ENCODE data around the gene CD34.
"Not testable (repeated sequence)": the region's sequence is repeated elsewhere in the genome, so short reads cannot be mapped to it uniquely, and the experiment has no call there.

Gene CD34

GRCh38 chr1:207910591-207911354 is at the start of gene CD34:
CD34 (minus strand) TSS chr1:207911125; CDS start chr1:207911080, 45 bp downstream.
- H3K4me3 ChIP-seq (ENCODE audit: low read depth, low read length): peak within 1 kb of the TSS; percentile 18

GRCh38 chr1:207960346-207960745 is 49.4 kb upstream of the CD34 start:
- H3K4me3 ChIP-seq (ENCODE audit: low read depth, low read length): no peak overlapping the region

GRCh38 chr1:207959910-207960309 is 49.0 kb upstream of the CD34 start:
- peak overlapping the region; percentile 1 for H3K4me3 ChIP-seq (ENCODE audit: low read depth, low read length)

GRCh38 chr1:207959141-207959825 is 48.4 kb upstream of the CD34 start:
- H3K4me3 ChIP-seq (ENCODE audit: low read depth, low read length): peak overlapping the region; percentile 30

GRCh38 chr1:207958376-207959139 is 47.6 kb upstream of the CD34 start:
- H3K4me3 ChIP-seq (ENCODE audit: low read depth, low read length): peak overlapping the region; percentile 30

GRCh38 chr1:207956986-207957385 is 46.1 kb upstream of the CD34 start:
- no peak overlapping the region for H3K4me3 ChIP-seq (ENCODE audit: low read depth, low read length)

GRCh38 chr1:207954104-207954503 is 43.2 kb upstream of the CD34 start:
- no peak overlapping the region for H3K4me3 ChIP-seq (ENCODE audit: low read depth, low read length)

GRCh38 chr1:207952617-207953542 is 42.0 kb upstream of the CD34 start:
- H3K4me3 ChIP-seq (ENCODE audit: low read depth, low read length): no peak overlapping the region

- no peak overlapping the region for H3K4me3 ChIP-seq (ENCODE audit: low read depth, low read length)
These were observed 40.7 kb upstream of the CD34 start for GRCh38 chr1:207951652-207952051.

GRCh38 chr1:207950750-207951149 is 39.8 kb upstream of the CD34 start:
- H3K4me3 ChIP-seq (ENCODE audit: low read depth, low read length): no peak overlapping the region

GRCh38 chr1:207949571-207950195 is 38.8 kb upstream of the CD34 start:
- H3K4me3 ChIP-seq (ENCODE audit: low read depth, low read length): no peak overlapping the region

- H3K4me3 ChIP-seq (ENCODE audit: low read depth, low read length): no peak overlapping the region
These were observed 37.8 kb upstream of the CD34 start for GRCh38 chr1:207948536-207949250.

GRCh38 chr1:207946756-207947155 is 35.8 kb upstream of the CD34 start:
- H3K4me3 ChIP-seq (ENCODE audit: low read depth, low read length): no peak overlapping the region

- H3K4me3 ChIP-seq (ENCODE audit: low read depth, low read length): no peak overlapping the region
These were observed 33.6 kb upstream of the CD34 start for GRCh38 chr1:207944571-207944970.

- not testable (repeated sequence) for H3K4me3 ChIP-seq (ENCODE audit: low read depth, low read length)
These were observed 31.4 kb upstream of the CD34 start for GRCh38 chr1:207942337-207942741.

- no peak overlapping the region for H3K4me3 ChIP-seq (ENCODE audit: low read depth, low read length)
These were observed 30.7 kb upstream of the CD34 start for GRCh38 chr1:207941665-207942064.

GRCh38 chr1:207938016-207938415 is 27.1 kb upstream of the CD34 start:
- no peak overlapping the region for H3K4me3 ChIP-seq (ENCODE audit: low read depth, low read length)

GRCh38 chr1:207937204-207937603 is 26.3 kb upstream of the CD34 start:
- no peak overlapping the region for H3K4me3 ChIP-seq (ENCODE audit: low read depth, low read length)

- no peak overlapping the region for H3K4me3 ChIP-seq (ENCODE audit: low read depth, low read length)
These were observed 24.2 kb upstream of the CD34 start for GRCh38 chr1:207935166-207935583.
